GM23338 (cell line): ENCODE results near the gene BCAS3. TPM values are rescaled to one million over a fixed set of nuclear protein-coding genes. Genes with fewer than 3 reads are reported as not detected.

Experiments used
- ATAC-seq: fragments of 200-7000 bp; cut with Tn5 transposase; 3 replicates; pipeline ENCODE4 v1.9.1; 2020
- DNase-seq: peaks from one replicate; pipeline ENCODE4 v3.0.0-alpha.2; 2015; ENCODE audit warnings: low spot score
- H2AFZ ChIP-seq: fragments of 200-600 bp; sonication (generic); 2 replicates; pipeline ENCODE4 v1.8.0; 2016; ENCODE audit warnings: antibody characterized with exemption, mild to moderate bottlenecking, moderate library complexity
- H3F3A ChIP-seq: fragments of 200-600 bp; sonication (generic); replicated peaks from 2 replicates; pipeline ENCODE4 v1.8.0; 2017; ENCODE audit warnings: antibody characterized with exemption, mixed run types, low read depth
- H3K27ac ChIP-seq: fragments of 200-600 bp; sonication (generic); 2 replicates; pipeline ENCODE4 v1.6.1; 2016; ENCODE audit warnings: low read depth
- H3K27me3 ChIP-seq: fragments of 200-600 bp; sonication (generic); 2 replicates; pipeline ENCODE4 v1.8.0; 2016; ENCODE audit warnings: mild to moderate bottlenecking, mixed run types, moderate library complexity; ENCODE audit not compliant: insufficient read depth
- H3K36me3 ChIP-seq: fragments of 200-600 bp; sonication (generic); 2 replicates; pipeline ENCODE4 v1.8.0; 2016; ENCODE audit warnings: mild to moderate bottlenecking; ENCODE audit not compliant: insufficient read depth
- H3K4me1 ChIP-seq: fragments of 200-600 bp; sonication (generic); 2 replicates; pipeline ENCODE4 v1.8.0; 2016; ENCODE audit warnings: mild to moderate bottlenecking, moderate library complexity; ENCODE audit not compliant: insufficient read depth
- H3K4me2 ChIP-seq: fragments of 200-600 bp; sonication (generic); 2 replicates; pipeline ENCODE4 v1.7.1; 2017; ENCODE audit warnings: mixed run types
- H3K4me3 ChIP-seq: fragments of 200-600 bp; sonication (generic); 2 replicates; pipeline ENCODE4 v1.6.1; 2016; ENCODE audit warnings: mixed run types
- H3K79me2 ChIP-seq: fragments of 200-600 bp; sonication (generic); replicated peaks from 2 replicates; pipeline ENCODE4 v1.8.0; 2017; ENCODE audit warnings: mild to moderate bottlenecking; ENCODE audit not compliant: insufficient read depth
- H3K9me2 ChIP-seq: fragments of 200-600 bp; sonication (generic); 2 replicates; pipeline ENCODE4 v1.8.0; 2017; ENCODE audit not compliant: insufficient read depth
- H4K20me1 ChIP-seq: fragments of 200-600 bp; sonication (generic); replicated peaks from 2 replicates; pipeline ENCODE4 v1.8.0; 2017; ENCODE audit warnings: mild to moderate bottlenecking; ENCODE audit not compliant: insufficient read depth
- H3K27ac Mint-ChIP-seq: 2 replicates; pipeline ENCODE4 v1.8.0; 2020; ENCODE audit warnings: inconsistent platforms, mild to moderate bottlenecking, moderate library complexity, mixed read lengths
- H3K27me3 Mint-ChIP-seq: 3 replicates; pipeline ENCODE4 v1.8.0; 2022; ENCODE audit warnings: low read depth, mild to moderate bottlenecking, moderate library complexity, mixed read lengths, inconsistent platforms; ENCODE audit not compliant: insufficient read depth, poor library complexity
- H3K36me3 Mint-ChIP-seq: 3 replicates; pipeline ENCODE4 v1.8.0; 2021; ENCODE audit warnings: low read depth, mild to moderate bottlenecking, inconsistent platforms, moderate library complexity, mixed read lengths
- H3K4me1 Mint-ChIP-seq: 3 replicates; pipeline ENCODE4 v1.8.0; 2020; ENCODE audit warnings: mild to moderate bottlenecking, inconsistent platforms, mixed read lengths
- H3K4me3 Mint-ChIP-seq: 3 replicates; pipeline ENCODE4 v1.8.0; 2021; ENCODE audit warnings: moderate library complexity, mild to moderate bottlenecking, inconsistent platforms, mixed read lengths
- H3K9me3 Mint-ChIP-seq: 3 replicates; pipeline ENCODE4 v1.8.0; 2020; ENCODE audit warnings: moderate library complexity, mild to moderate bottlenecking, inconsistent platforms, mixed read lengths
- EZH2 ChIP-seq: fragments of 200-600 bp; sonication (generic); IDR thresholded peaks from one replicate; pipeline ENCODE4 v1.8.0; 2017; ENCODE audit warnings: antibody characterized with exemption, mild to moderate bottlenecking, low read depth; ENCODE audit not compliant: unreplicated experiment
- EZH2phosphoT487 ChIP-seq: fragments of 200-600 bp; sonication (generic); IDR thresholded peaks from one replicate; pipeline ENCODE4 v1.8.1; 2018; ENCODE audit warnings: antibody characterized with exemption; ENCODE audit not compliant: unreplicated experiment
- JUNB ChIP-seq: IDR thresholded peaks from one replicate; pipeline ENCODE4 v1.6.1; 2016; ENCODE audit warnings: antibody characterized with exemption; ENCODE audit not compliant: unreplicated experiment
- NANOG ChIP-seq: IDR thresholded peaks from 2 replicates; pipeline ENCODE4 v1.6.1; 2016; ENCODE audit warnings: antibody characterized with exemption, borderline replicate concordance
- POLR2AphosphoS5 ChIP-seq: IDR thresholded peaks from 2 replicates; pipeline ENCODE4 v1.6.1; 2016; ENCODE audit warnings: antibody characterized with exemption, low read depth
- STAT1 ChIP-seq: IDR thresholded peaks from one replicate; pipeline ENCODE4 v1.6.1; 2016; ENCODE audit warnings: antibody characterized with exemption; ENCODE audit not compliant: unreplicated experiment
- ZNF114 ChIP-seq: fragments of 250-450 bp; sonication (Bioruptor Pico); IDR thresholded peaks from 2 replicates; pipeline ENCODE4 v1.5.0; 2020; ENCODE audit warnings: mild to moderate bottlenecking, moderate library complexity
- ZNF331 ChIP-seq: fragments of 250-450 bp; sonication (Bioruptor Pico); IDR thresholded peaks from 2 replicates; pipeline ENCODE4 v1.5.0; 2020; ENCODE audit warnings: low read depth, mild to moderate bottlenecking, moderate library complexity
- polyA plus RNA-seq: library from polyadenylated mRNA; unstranded; fragments of >200 nt; fragmentation: Nextera tagmentation; extraction: Ambion mirVana; gene quantifications from 2 replicates; pipeline ENCODE4 v1.2.1, GENCODE V29; 2016
- total RNA-seq: library from RNA; depleted of rRNA; stranded (reverse); fragments of >200 nt; shearing (Covaris generic); gene quantifications from 2 replicates; pipeline ENCODE4 v1.2.3, GENCODE V29; 2014
- TF ChIP-seq, protein P1 (sequence below): IDR thresholded peaks from 2 replicates; pipeline ENCODE4 v1.6.1; 2016; ENCODE audit warnings: antibody characterized with exemption
- TF ChIP-seq, protein P2 (sequence below): IDR thresholded peaks from one replicate; pipeline ENCODE4 v1.6.1; 2018; ENCODE audit warnings: antibody characterized with exemption; ENCODE audit not compliant: unreplicated experiment
- TF ChIP-seq, protein P3 (sequence below), 2 experiments: fragments of 200-600 bp in 1 of 2; sonication (generic) in 1 of 2; conservative IDR thresholded peaks; 2 replicates each; pipeline versions ENCODE4 v1.5.1 to v1.6.1; 2016 to 2017; ENCODE audit warnings: antibody characterized with exemption in 2 of 2, low read depth in 2 of 2, mild to moderate bottlenecking in 2 of 2, moderate library complexity in 1 of 2
- TF ChIP-seq, protein P4 (sequence below): fragments of 250-450 bp; sonication (Bioruptor Pico); IDR thresholded peaks from 2 replicates; pipeline ENCODE4 v1.5.0; 2020; ENCODE audit warnings: mild to moderate bottlenecking, moderate library complexity

Gene BCAS3
- total and polyA plus RNA-seq, 2 experiments from 2014 or later, result 8.2 to 28.0 TPM

DNA sequence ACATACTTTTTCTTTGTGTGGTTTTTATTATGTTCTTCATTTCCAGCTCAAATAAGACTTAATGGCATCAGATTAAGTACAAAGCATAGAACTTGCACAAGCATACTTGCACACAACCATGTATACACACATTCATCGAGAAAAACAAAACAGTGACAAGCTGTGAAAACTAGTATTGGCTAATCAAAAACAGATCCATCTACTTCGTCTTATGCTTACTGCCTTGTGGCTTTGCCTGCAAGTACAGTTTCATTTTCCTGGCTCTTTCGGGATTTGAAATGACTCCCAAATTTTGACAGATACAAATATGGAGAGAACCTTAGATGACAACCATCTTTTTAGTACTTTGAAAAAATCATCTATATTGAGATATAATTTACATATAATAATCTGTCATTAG lies 338.3 kb downstream of the BCAS3 start (continued):
- TF ChIP-seq, protein P1, sequence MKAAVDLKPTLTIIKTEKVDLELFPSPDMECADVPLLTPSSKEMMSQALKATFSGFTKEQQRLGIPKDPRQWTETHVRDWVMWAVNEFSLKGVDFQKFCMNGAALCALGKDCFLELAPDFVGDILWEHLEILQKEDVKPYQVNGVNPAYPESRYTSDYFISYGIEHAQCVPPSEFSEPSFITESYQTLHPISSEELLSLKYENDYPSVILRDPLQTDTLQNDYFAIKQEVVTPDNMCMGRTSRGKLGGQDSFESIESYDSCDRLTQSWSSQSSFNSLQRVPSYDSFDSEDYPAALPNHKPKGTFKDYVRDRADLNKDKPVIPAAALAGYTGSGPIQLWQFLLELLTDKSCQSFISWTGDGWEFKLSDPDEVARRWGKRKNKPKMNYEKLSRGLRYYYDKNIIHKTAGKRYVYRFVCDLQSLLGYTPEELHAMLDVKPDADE, result no peak
- TF ChIP-seq JUNB (no peak), STAT1 (no peak), EZH2phosphoT487 (no peak), POLR2AphosphoS5 (no peak), ZNF114 (CRISPR knock-in tag) (no peak), NANOG (no peak), EZH2 (no peak), ZNF331 (no peak)
- TF ChIP-seq, protein P2, sequence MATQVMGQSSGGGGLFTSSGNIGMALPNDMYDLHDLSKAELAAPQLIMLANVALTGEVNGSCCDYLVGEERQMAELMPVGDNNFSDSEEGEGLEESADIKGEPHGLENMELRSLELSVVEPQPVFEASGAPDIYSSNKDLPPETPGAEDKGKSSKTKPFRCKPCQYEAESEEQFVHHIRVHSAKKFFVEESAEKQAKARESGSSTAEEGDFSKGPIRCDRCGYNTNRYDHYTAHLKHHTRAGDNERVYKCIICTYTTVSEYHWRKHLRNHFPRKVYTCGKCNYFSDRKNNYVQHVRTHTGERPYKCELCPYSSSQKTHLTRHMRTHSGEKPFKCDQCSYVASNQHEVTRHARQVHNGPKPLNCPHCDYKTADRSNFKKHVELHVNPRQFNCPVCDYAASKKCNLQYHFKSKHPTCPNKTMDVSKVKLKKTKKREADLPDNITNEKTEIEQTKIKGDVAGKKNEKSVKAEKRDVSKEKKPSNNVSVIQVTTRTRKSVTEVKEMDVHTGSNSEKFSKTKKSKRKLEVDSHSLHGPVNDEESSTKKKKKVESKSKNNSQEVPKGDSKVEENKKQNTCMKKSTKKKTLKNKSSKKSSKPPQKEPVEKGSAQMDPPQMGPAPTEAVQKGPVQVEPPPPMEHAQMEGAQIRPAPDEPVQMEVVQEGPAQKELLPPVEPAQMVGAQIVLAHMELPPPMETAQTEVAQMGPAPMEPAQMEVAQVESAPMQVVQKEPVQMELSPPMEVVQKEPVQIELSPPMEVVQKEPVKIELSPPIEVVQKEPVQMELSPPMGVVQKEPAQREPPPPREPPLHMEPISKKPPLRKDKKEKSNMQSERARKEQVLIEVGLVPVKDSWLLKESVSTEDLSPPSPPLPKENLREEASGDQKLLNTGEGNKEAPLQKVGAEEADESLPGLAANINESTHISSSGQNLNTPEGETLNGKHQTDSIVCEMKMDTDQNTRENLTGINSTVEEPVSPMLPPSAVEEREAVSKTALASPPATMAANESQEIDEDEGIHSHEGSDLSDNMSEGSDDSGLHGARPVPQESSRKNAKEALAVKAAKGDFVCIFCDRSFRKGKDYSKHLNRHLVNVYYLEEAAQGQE, result no peak
- TF ChIP-seq, protein P3, sequence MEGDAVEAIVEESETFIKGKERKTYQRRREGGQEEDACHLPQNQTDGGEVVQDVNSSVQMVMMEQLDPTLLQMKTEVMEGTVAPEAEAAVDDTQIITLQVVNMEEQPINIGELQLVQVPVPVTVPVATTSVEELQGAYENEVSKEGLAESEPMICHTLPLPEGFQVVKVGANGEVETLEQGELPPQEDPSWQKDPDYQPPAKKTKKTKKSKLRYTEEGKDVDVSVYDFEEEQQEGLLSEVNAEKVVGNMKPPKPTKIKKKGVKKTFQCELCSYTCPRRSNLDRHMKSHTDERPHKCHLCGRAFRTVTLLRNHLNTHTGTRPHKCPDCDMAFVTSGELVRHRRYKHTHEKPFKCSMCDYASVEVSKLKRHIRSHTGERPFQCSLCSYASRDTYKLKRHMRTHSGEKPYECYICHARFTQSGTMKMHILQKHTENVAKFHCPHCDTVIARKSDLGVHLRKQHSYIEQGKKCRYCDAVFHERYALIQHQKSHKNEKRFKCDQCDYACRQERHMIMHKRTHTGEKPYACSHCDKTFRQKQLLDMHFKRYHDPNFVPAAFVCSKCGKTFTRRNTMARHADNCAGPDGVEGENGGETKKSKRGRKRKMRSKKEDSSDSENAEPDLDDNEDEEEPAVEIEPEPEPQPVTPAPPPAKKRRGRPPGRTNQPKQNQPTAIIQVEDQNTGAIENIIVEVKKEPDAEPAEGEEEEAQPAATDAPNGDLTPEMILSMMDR (conservative IDR thresholded peaks at IDR 0.05; ENCODE audit: low read depth in 2 of 2), result no peak

DNA sequence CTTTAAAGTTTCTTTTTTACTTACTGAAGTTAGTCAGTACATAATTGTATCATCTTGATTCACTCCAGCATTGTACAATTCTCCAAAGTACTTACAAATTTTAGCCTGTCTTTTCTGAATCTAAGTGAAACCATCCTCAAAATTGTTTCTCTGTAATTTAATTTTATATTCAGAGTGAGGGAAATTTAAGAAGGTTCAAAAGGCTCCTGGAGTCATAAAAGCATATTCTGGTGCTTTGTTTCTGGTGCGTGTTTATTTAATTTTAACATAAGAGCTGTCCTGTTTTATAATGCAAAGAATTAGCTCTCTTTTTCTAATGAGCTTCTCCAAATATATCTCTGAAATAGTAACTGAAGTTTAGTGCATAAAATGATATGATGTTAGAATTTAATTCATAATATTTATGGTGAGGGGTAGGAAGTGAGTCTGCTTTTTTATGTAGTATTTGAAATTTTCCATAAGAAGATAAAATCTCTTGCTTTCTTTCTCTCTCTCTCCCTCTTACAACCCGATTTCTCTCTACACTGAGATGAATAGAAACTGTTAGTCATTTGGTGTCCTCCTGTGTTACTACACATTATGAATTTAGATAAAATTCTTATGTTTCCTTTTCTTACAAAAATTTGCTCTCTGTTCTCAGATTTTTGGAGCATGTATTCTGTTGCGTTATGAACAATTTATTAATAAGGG lies 339.8 kb downstream of the BCAS3 start:
- Histone ChIP-seq H3K4me3 (no peak overlapping the region), H2AFZ (no peak overlapping the region), H3F3A (no peaks in the 10 kb centered on the region), H4K20me1 (no peaks in the 10 kb centered on the region), H3K36me3 (no peaks in the 10 kb centered on the region), H3K9me2 (no peaks in the 10 kb centered on the region), H3K27me3 (no peaks in the 10 kb centered on the region), H3K27ac (no peak overlapping the region), H3K4me1 (peaks cover 3% of the 10 kb centered on the region), H3K79me2 (no peaks in the 10 kb centered on the region), H3K4me2 (no peak overlapping the region)
- DNase-seq (no peak), ATAC-seq (no peak)
- no peaks in the 10 kb centered on the region for H3K9me3 Mint-ChIP-seq
- TF ChIP-seq NANOG, result no peak
- TF ChIP-seq, protein P4, sequence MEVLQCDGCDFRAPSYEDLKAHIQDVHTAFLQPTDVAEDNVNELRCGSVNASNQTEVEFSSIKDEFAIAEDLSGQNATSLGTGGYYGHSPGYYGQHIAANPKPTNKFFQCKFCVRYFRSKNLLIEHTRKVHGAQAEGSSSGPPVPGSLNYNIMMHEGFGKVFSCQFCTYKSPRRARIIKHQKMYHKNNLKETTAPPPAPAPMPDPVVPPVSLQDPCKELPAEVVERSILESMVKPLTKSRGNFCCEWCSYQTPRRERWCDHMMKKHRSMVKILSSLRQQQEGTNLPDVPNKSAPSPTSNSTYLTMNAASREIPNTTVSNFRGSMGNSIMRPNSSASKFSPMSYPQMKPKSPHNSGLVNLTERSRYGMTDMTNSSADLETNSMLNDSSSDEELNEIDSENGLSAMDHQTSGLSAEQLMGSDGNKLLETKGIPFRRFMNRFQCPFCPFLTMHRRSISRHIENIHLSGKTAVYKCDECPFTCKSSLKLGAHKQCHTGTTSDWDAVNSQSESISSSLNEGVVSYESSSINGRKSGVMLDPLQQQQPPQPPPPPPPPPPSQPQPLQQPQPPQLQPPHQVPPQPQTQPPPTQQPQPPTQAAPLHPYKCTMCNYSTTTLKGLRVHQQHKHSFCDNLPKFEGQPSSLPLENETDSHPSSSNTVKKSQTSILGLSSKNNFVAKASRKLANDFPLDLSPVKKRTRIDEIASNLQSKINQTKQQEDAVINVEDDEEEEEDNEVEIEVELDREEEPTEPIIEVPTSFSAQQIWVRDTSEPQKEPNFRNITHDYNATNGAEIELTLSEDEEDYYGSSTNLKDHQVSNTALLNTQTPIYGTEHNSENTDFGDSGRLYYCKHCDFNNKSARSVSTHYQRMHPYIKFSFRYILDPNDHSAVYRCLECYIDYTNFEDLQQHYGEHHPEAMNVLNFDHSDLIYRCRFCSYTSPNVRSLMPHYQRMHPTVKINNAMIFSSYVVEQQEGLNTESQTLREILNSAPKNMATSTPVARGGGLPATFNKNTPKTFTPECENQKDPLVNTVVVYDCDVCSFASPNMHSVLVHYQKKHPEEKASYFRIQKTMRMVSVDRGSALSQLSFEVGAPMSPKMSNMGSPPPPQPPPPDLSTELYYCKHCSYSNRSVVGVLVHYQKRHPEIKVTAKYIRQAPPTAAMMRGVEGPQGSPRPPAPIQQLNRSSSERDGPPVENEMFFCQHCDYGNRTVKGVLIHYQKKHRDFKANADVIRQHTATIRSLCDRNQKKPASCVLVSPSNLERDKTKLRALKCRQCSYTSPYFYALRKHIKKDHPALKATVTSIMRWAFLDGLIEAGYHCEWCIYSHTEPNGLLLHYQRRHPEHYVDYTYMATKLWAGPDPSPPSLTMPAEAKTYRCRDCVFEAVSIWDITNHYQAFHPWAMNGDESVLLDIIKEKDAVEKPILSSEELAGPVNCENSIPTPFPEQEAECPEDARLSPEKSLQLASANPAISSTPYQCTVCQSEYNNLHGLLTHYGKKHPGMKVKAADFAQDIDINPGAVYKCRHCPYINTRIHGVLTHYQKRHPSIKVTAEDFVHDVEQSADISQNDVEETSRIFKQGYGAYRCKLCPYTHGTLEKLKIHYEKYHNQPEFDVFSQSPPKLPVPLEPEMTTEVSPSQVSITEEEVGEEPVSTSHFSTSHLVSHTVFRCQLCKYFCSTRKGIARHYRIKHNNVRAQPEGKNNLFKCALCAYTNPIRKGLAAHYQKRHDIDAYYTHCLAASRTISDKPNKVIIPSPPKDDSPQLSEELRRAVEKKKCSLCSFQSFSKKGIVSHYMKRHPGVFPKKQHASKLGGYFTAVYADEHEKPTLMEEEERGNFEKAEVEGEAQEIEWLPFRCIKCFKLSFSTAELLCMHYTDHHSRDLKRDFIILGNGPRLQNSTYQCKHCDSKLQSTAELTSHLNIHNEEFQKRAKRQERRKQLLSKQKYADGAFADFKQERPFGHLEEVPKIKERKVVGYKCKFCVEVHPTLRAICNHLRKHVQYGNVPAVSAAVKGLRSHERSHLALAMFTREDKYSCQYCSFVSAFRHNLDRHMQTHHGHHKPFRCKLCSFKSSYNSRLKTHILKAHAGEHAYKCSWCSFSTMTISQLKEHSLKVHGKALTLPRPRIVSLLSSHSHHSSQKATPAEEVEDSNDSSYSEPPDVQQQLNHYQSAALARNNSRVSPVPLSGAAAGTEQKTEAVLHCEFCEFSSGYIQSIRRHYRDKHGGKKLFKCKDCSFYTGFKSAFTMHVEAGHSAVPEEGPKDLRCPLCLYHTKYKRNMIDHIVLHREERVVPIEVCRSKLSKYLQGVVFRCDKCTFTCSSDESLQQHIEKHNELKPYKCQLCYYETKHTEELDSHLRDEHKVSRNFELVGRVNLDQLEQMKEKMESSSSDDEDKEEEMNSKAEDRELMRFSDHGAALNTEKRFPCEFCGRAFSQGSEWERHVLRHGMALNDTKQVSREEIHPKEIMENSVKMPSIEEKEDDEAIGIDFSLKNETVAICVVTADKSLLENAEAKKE, result no peak
- no peak overlapping the region for H3K27ac Mint-ChIP-seq
- H3K4me1 Mint-ChIP-seq, result peaks cover 3% of the 10 kb centered on the region; the same call in 1 of the 3 replicates
- no peaks in the 10 kb centered on the region for H3K36me3 Mint-ChIP-seq
- H3K4me3 Mint-ChIP-seq, result no peak overlapping the region
- H3K27me3 Mint-ChIP-seq, result no peaks in the 10 kb centered on the region
